ENCODE results near the gene RO60.

- TF ChIP-seq CTCF (IDR thresholded peaks at IDR 0.05) (no peak), POLR2A (IDR thresholded peaks at IDR 0.05) (no peak)
These were observed 43.2 kb downstream of the RO60 start for GRCh38 chr1:193102662-193103061.
